CD14-positive monocyte (primary cell): Measurements from ENCODE around the gene OSBP2. TPM values are rescaled to one million over a fixed set of nuclear protein-coding genes. Genes with fewer than 3 reads are reported as not detected.

Experiments used
- DNase-seq, 3 donors: peaks; one replicate each; pipeline ENCODE4 v3.0.0-alpha.2; 2011 to 2022
- H2AFZ ChIP-seq: 2 replicates; pipeline ENCODE4 v1.6.0; 2012; ENCODE audit warnings: mild to moderate bottlenecking, low read depth, low read length, inconsistent platforms; ENCODE audit not compliant: insufficient read depth, poor library complexity, severe bottlenecking
- H3K27ac ChIP-seq, 2 donors: 1 replicate in 1 of 2; 2 replicates in 1 of 2; pipeline ENCODE4 v1.5.1; 2012 to 2013; ENCODE audit warnings: low read length in 2 of 2, control low read depth in 1 of 2, inconsistent platforms in 1 of 2, low read depth in 1 of 2, mild to moderate bottlenecking in 1 of 2
- H3K27me3 ChIP-seq, 2 donors: one replicate each; pipeline versions ENCODE4 v1.6.0 to v1.6.1; 2011 to 2013; ENCODE audit warnings: low read length in 2 of 2; ENCODE audit not compliant: control insufficient read depth in 2 of 2, insufficient read depth in 2 of 2
- H3K36me3 ChIP-seq, 2 donors: replicated peaks in 1 of 2; 1 replicate in 1 of 2; 2 replicates in 1 of 2; pipeline versions ENCODE4 v1.5.1 to v1.6.1; 2012 to 2013; ENCODE audit warnings: low read length in 2 of 2, control low read depth in 1 of 2, inconsistent platforms in 1 of 2, mild to moderate bottlenecking in 1 of 2; ENCODE audit not compliant: insufficient read depth in 2 of 2, control insufficient read depth in 1 of 2
- H3K4me1 ChIP-seq, 2 donors: 1 replicate in 1 of 2; 2 replicates in 1 of 2; pipeline versions ENCODE4 v1.5.1 to v1.6.1; 2012 to 2013; ENCODE audit warnings: low read length in 2 of 2, control low read depth in 1 of 2, inconsistent platforms in 1 of 2, mild to moderate bottlenecking in 1 of 2, moderate library complexity in 1 of 2; ENCODE audit not compliant: insufficient read depth in 2 of 2, control insufficient read depth in 1 of 2
- H3K4me2 ChIP-seq: replicated peaks from 2 replicates; pipeline ENCODE3; 2012; ENCODE audit warnings: low read length, moderate library complexity, mild to moderate bottlenecking; ENCODE audit not compliant: poor library complexity, severe bottlenecking; ENCODE audit errors: extremely low read depth
- H3K4me3 ChIP-seq, 3 experiments: fragments of 200-600 bp in 1 of 3; sonication (generic) in 1 of 3; replicated peaks in 1 of 3; 1 replicate in 2 of 3; 2 replicates in 1 of 3; pipeline ENCODE4 v1.5.1; 2011 to 2013; ENCODE audit warnings: low read length in 3 of 3, mild to moderate bottlenecking in 3 of 3, control low read depth in 2 of 3, low read depth in 2 of 3, inconsistent platforms in 1 of 3, moderate library complexity in 1 of 3
- H3K79me2 ChIP-seq: 2 replicates; pipeline ENCODE4 v1.6.0; 2012; ENCODE audit warnings: mild to moderate bottlenecking, control low read depth, inconsistent platforms, low read length, moderate library complexity; ENCODE audit not compliant: insufficient read depth
- H3K9ac ChIP-seq: 2 replicates; pipeline ENCODE4 v1.6.0; 2017; ENCODE audit warnings: low read length, mild to moderate bottlenecking; ENCODE audit not compliant: insufficient read depth, poor library complexity, severe bottlenecking
- H3K9me3 ChIP-seq, 2 donors: replicated peaks in 1 of 2; 1 replicate in 1 of 2; 2 replicates in 1 of 2; pipeline versions ENCODE4 v1.5.1 to v1.6.1; 2012 to 2013; ENCODE audit warnings: low read length in 2 of 2, control low read depth in 1 of 2; ENCODE audit not compliant: control insufficient read depth in 1 of 2, insufficient read depth in 1 of 2
- H4K20me1 ChIP-seq: 2 replicates; pipeline ENCODE4 v1.6.0; 2012; ENCODE audit warnings: mild to moderate bottlenecking, low read length, control low read depth, moderate library complexity; ENCODE audit not compliant: insufficient read depth
- H3K27ac Mint-ChIP-seq, 7 donors: one replicate each; pipeline ENCODE4 v1.8.0; 2020; ENCODE audit warnings: mild to moderate bottlenecking in 7 of 7, mixed read lengths in 7 of 7, moderate library complexity in 6 of 7, inconsistent platforms in 2 of 7
- H3K27me3 Mint-ChIP-seq, 3 donors: one replicate each; pipeline ENCODE4 v1.8.0; 2021 to 2022; ENCODE audit warnings: low read depth in 3 of 3, mild to moderate bottlenecking in 3 of 3, mixed read lengths in 3 of 3, moderate library complexity in 3 of 3, inconsistent platforms in 1 of 3
- H3K36me3 Mint-ChIP-seq, 2 donors: one replicate each; pipeline ENCODE4 v1.8.0; 2020; ENCODE audit warnings: mixed read lengths in 2 of 2, inconsistent platforms in 1 of 2, mild to moderate bottlenecking in 1 of 2
- H3K4me1 Mint-ChIP-seq: one replicate; pipeline ENCODE4 v1.8.0; 2020; ENCODE audit warnings: mild to moderate bottlenecking, mixed read lengths
- H3K4me3 Mint-ChIP-seq, 2 donors: one replicate each; pipeline ENCODE4 v1.8.0; 2020; ENCODE audit warnings: mild to moderate bottlenecking in 2 of 2, mixed read lengths in 2 of 2, moderate library complexity in 1 of 2
- H3K9me3 Mint-ChIP-seq, 7 donors: one replicate each; pipeline ENCODE4 v1.8.0; 2020 to 2022; ENCODE audit warnings: mixed read lengths in 7 of 7, mild to moderate bottlenecking in 6 of 7, moderate library complexity in 6 of 7, inconsistent platforms in 2 of 7
- WGBS: methylation state at CpG from one replicate; pipeline ENCODE4 v1.1.5; 2013; ENCODE audit warnings: missing lambda C conversion rate; ENCODE audit not compliant: insufficient coverage; 5-methylcytosine and 5-hydroxymethylcytosine counted together
- intact Hi-C, 2 donors: fragments of 100-400 bp; cut with micrococcal nuclease; formaldehyde crosslinking; loops; one replicate each; pipeline versions ENCODE4 v1.15.0 to v1.15.1; 2023
- polyA plus RNA-seq, 3 donors: library from polyadenylated mRNA; depleted of rRNA in 1 of 3; unstranded in 2 of 3; stranded (reverse) in 1 of 3; fragments of 300-500 nt in 2 of 3; fragments of >200 nt in 1 of 3; fragmentation: Illumina TruSeq in 2 of 3; gene quantifications; 1 replicate in 2 of 3; 2 replicates in 1 of 3; pipeline ENCODE4 v1.2.3, GENCODE V29; 2012 to 2021
- TF ChIP-seq, protein P1 (sequence below): fragments of 200-600 bp; IDR thresholded peaks from one replicate; pipeline ENCODE4 v1.8.0; 2022; ENCODE audit warnings: antibody characterized with exemption, mild to moderate bottlenecking

The OSBP2 gene
- polyA plus RNA-seq, 3 donors: 0.21 to 0.54 TPM; not detected in 1

DNA sequence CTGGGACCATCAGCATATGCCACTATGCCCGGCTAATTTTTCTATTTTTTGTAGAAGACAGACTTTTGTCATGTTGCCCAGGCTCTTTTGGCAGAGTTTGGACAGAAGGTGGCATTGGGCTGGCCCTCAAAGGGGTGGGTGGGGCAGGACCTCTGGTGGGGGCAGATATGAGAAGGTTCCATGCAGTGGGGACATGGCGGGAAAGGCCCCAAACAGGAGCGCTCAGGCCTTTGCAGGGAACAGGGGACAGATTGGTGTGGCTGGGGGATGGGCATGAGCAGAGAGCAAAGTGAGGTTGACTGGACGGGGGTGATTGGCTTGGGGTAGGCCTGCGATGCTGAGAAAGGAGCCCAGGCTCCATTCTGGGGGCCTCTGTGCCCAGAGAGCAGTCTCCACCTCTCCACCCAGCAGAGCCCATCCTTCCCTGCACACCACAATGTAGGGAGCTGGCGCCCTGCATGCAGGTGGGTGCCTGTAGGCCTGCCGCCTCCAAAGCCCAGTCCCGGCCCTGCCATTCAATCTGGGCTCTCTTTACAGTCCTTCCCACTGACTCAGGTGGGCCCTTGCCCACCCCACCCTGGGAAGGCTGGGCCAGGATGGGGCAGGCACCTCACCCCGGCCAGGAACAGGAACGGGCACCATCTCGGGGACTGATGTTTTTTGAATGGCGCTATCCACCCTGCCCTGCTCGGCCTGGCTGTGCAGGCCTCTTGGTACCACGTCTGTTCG, 175.2 kb downstream of the OSBP2 start:
- H3K4me1 Mint-ChIP-seq: no peaks in the 10 kb centered on the region
- TF ChIP-seq, protein P1, sequence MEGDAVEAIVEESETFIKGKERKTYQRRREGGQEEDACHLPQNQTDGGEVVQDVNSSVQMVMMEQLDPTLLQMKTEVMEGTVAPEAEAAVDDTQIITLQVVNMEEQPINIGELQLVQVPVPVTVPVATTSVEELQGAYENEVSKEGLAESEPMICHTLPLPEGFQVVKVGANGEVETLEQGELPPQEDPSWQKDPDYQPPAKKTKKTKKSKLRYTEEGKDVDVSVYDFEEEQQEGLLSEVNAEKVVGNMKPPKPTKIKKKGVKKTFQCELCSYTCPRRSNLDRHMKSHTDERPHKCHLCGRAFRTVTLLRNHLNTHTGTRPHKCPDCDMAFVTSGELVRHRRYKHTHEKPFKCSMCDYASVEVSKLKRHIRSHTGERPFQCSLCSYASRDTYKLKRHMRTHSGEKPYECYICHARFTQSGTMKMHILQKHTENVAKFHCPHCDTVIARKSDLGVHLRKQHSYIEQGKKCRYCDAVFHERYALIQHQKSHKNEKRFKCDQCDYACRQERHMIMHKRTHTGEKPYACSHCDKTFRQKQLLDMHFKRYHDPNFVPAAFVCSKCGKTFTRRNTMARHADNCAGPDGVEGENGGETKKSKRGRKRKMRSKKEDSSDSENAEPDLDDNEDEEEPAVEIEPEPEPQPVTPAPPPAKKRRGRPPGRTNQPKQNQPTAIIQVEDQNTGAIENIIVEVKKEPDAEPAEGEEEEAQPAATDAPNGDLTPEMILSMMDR: no peak
- Histone ChIP-seq H2AFZ (no peak overlapping the region), H3K27me3 (no peaks in the 10 kb centered on the region), H3K4me1 (no peaks in the 10 kb centered on the region), H3K4me3 (no peak overlapping the region), H3K79me2 (no peaks in the 10 kb centered on the region), H3K27ac (no peak overlapping the region), H3K9ac (no peak overlapping the region), H3K36me3 (no peaks in the 10 kb centered on the region), H4K20me1 (no peaks in the 10 kb centered on the region), H3K4me2 (no peak overlapping the region), H3K9me3 (no peaks in the 10 kb centered on the region)
- no peak overlapping the region for H3K27ac Mint-ChIP-seq
- no peak overlapping the region for H3K4me3 Mint-ChIP-seq
- intact Hi-C loops: no loop called here
- DNase-seq: no peak
- 90% methylated on average over 7 of the region's 15 CpGs for WGBS
- peaks cover 0 to 4% (median 2%) of the 10 kb centered on the region in 3 donors for H3K27me3 Mint-ChIP-seq
- peaks cover 0 to 7% (median 0%) of the 10 kb centered on the region in 7 donors for H3K9me3 Mint-ChIP-seq
- no peaks in the 10 kb centered on the region for H3K36me3 Mint-ChIP-seq

DNA sequence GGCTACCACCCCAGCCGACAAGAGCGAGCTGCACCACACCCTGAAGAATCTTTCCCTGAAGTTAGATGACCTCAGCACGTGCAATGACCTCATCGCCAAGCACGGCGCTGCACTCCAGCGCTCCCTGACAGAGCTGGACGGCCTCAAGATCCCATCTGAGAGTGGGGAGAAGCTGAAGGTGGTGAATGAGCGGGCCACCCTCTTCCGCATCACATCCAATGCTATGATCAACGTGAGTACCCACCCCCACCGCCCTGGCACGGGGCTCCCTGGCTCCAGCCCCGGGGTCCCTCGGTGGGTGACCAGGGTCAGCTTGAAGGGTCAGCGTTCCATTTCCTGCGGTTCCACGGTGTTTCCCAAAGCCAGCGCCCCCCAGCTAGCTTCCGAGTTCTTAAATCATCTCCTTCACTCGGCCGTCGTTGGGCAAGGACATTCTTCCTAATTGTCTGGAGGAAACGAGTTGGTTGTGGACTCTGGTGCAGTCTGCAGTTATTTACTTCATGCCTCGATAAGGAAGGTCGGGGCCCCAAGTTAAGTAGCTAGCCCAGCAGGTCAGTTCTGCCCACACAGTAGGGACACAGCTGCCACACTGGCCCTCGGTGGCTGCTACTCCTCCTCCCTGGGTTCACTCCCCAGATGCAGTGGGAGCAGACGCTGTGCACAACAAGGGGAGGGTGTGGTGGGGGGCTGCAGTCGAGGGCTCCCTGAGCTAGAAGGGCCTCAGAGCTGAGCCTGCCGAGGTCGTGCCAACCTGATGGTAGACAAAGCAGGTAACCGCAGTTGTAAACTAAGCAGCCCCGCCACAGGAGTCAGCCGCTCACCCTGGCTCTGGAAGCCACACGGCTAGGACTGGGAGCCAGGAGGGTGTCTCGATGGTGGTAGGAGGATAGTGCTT, 176.0 kb downstream of the OSBP2 start:
- 92% methylated on average over 22 of the region's 36 CpGs for WGBS

More for the DNA sequence above, 176.0 kb downstream of the OSBP2 start:
- intact Hi-C loops: no loop called here
- Histone ChIP-seq H3K4me1 (no peaks in the 10 kb centered on the region), H3K9ac (no peak overlapping the region), H3K9me3 (no peaks in the 10 kb centered on the region), H3K4me3 (no peak overlapping the region), H3K27ac (no peak overlapping the region), H3K27me3 (no peaks in the 10 kb centered on the region), H3K36me3 (no peaks in the 10 kb centered on the region), H3K79me2 (no peaks in the 10 kb centered on the region), H3K4me2 (no peak overlapping the region), H2AFZ (no peak overlapping the region), H4K20me1 (no peaks in the 10 kb centered on the region)
- Mint-ChIP-seq H3K4me1 (no peaks in the 10 kb centered on the region), H3K9me3 (peaks cover 0 to 7% (median 0%) of the 10 kb centered on the region in 7 donors), H3K27me3 (peaks cover 0 to 5% (median 4%) of the 10 kb centered on the region in 3 donors), H3K4me3 (no peak overlapping the region), H3K27ac (peak overlapping the region in 1 of 7 donors; percentile 40), H3K36me3 (no peaks in the 10 kb centered on the region)
- TF ChIP-seq, protein P1: no peak
- DNase-seq: no peak
